Measurements from ENCODE around the gene CAND1. TPM values are rescaled to one million over a fixed set of nuclear protein-coding genes. Genes with fewer than 3 reads are reported as not detected.

The CAND1 gene
- total and polyA plus RNA-seq, 8 donors, result 9.6 to 73.8 (median 43.3) TPM

GRCh38 chr12:67355428-67356379 lies 86.5 kb downstream of the CAND1 start:
- Histone ChIP-seq H3K27ac (peak overlapping the region in 3 of 4 donors; percentile 25 to 66 (median 51)), H3K27me3 (no peaks in the 10 kb centered on the region), H3K9me3 (no peaks in the 10 kb centered on the region), H3K36me3 (no peaks in the 10 kb centered on the region), H3K4me3 (no peak overlapping the region), H3K4me1 (peaks cover 0 to 4% (median 4%) of the 10 kb centered on the region in 3 donors)
- ATAC-seq (peak; percentile 82 to 88 (median 86)), FAIRE-seq (no peak), DNase-seq (peak in 1 of 6 donors; percentile 20)
- 2 to 3% methylated on average over 8 of the region's 8 CpGs for WGBS, 2 donors
- TF ChIP-seq, protein P1, sequence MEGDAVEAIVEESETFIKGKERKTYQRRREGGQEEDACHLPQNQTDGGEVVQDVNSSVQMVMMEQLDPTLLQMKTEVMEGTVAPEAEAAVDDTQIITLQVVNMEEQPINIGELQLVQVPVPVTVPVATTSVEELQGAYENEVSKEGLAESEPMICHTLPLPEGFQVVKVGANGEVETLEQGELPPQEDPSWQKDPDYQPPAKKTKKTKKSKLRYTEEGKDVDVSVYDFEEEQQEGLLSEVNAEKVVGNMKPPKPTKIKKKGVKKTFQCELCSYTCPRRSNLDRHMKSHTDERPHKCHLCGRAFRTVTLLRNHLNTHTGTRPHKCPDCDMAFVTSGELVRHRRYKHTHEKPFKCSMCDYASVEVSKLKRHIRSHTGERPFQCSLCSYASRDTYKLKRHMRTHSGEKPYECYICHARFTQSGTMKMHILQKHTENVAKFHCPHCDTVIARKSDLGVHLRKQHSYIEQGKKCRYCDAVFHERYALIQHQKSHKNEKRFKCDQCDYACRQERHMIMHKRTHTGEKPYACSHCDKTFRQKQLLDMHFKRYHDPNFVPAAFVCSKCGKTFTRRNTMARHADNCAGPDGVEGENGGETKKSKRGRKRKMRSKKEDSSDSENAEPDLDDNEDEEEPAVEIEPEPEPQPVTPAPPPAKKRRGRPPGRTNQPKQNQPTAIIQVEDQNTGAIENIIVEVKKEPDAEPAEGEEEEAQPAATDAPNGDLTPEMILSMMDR (IDR thresholded peaks at IDR 0.05), result peak in 3 of 4 donors; percentile 20 to 36 (median 26)
- intact Hi-C loops (cut with DNase I), result loop anchor here in 2 of 3 donors (5.0 to 10.0 kb wide), 3 partner anchors 89 to 589 kb away; no protein-coding TSS in a partner anchor

DNA sequence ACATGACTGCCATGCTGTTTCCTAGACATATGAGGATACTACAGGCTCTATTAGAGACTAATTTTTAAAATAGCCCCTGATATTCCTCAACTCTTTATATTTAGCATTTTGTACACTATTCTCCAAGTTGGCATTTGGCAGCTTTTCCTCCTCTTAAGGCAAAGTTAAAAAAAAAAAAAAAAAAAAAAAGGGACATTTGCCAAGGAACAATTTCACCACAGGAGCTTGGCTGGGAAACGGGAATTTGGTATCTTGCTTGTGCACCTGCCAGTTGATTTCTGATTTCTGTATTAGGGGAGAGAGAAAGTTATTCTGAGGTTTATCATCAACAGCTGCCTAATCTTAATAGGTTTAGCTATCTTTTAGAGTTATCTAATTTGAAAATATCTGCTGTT lies 87.2 kb downstream of the CAND1 start:
- TF ChIP-seq, protein P1 (IDR thresholded peaks at IDR 0.05), result no peak
- Histone ChIP-seq H3K36me3 (no peaks in the 10 kb centered on the region), H3K4me3 (no peak overlapping the region), H3K27me3 (no peaks in the 10 kb centered on the region), H3K27ac (peak overlapping the region in 3 of 4 donors; percentile 25 to 66 (median 51)), H3K4me1 (peaks cover 0 to 4% (median 4%) of the 10 kb centered on the region in 3 donors), H3K9me3 (no peaks in the 10 kb centered on the region)
- intact Hi-C loops (cut with DNase I), result loop anchor here in 2 of 3 donors (5.0 to 10.0 kb wide), 3 partner anchors 88 to 588 kb away; no protein-coding TSS in a partner anchor
- FAIRE-seq (no peak), ATAC-seq (peak; percentile 63 to 77 (median 72)), DNase-seq (peak in 1 of 6 donors; percentile 14)
- 4 to 7% methylated on average over 1 of the region's 1 CpG for WGBS, 2 donors

DNA sequence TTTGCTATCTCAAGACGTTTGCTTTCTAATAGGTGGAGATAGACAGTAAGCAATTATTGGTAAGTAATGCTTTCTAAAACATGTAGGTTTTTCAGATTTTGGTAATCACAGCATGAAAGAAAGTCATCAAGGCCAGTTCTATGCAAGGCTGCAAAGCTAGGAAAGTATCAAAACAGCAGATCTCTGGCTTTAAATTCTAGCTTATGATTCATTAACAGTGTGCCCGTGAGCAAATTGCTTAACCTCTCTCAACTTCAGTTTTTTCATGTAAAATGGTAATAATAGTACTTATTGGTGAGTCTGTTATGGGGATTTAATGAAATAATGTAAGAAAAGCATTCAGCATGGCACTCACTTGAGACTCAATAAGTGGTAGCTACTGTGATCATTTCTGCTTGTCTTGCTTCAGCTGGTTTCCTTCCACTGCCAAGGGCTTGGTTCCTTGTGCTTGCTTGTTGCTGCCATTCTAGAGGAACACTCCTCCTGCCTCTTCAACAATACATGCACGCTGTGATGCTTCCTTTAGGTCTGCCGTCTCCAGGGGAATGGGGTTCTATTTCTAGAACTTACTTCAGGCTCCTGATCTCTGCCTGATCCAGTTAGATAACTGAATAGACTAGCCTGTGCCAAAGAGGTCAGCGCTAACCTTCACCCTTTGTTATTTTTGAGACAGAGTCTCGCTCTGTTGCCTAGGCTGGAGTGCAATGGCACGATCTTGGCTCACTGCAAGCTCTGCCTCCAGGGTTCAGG lies 88.4 kb downstream of the CAND1 start:
- TF ChIP-seq, protein P1 (IDR thresholded peaks at IDR 0.05), result no peak
- no peak overlapping the region for H3K27ac ChIP-seq
- ATAC-seq, result no peak
- no peak overlapping the region for H3K4me3 ChIP-seq
- WGBS, 2 donors, result 66 to 78% methylated on average over 7 of the region's 7 CpGs
- no peak for DNase-seq
- intact Hi-C loops (cut with DNase I), result loop anchor here in 2 of 3 donors (5.0 to 10.0 kb wide), 3 partner anchors 87 to 587 kb away; no protein-coding TSS in a partner anchor
- no peaks in the 10 kb centered on the region for H3K36me3 ChIP-seq
- no peaks in the 10 kb centered on the region for H3K27me3 ChIP-seq
- no peaks in the 10 kb centered on the region for H3K9me3 ChIP-seq
- peaks cover 0 to 4% (median 4%) of the 10 kb centered on the region in 3 donors for H3K4me1 ChIP-seq
- FAIRE-seq, result no peak

GRCh38 chr12:67358781-67359338 lies 89.7 kb downstream of the CAND1 start:
- no peaks in the 10 kb centered on the region for H3K27me3 ChIP-seq
- ATAC-seq, result peak in 2 of 4 donors; percentile 23 to 33
- H3K9me3 ChIP-seq, result no peaks in the 10 kb centered on the region
- WGBS, 2 donors, result 70 to 71% methylated on average over 4 of the region's 4 CpGs
- H3K36me3 ChIP-seq, result no peaks in the 10 kb centered on the region
- no peak for FAIRE-seq
- no peak for DNase-seq
- TF ChIP-seq, protein P1 (IDR thresholded peaks at IDR 0.05), result no peak
- no peak overlapping the region for H3K4me3 ChIP-seq
- intact Hi-C loops (cut with DNase I), result loop anchor here in 2 of 3 donors (5.0 to 10.0 kb wide), 3 partner anchors 86 to 586 kb away; no protein-coding TSS in a partner anchor
- H3K4me1 ChIP-seq, result peaks cover 0 to 4% (median 4%) of the 10 kb centered on the region in 3 donors
- no peak overlapping the region for H3K27ac ChIP-seq
